ENCODE measurements around the gene SCGN. TPM values are rescaled to one million over a fixed set of nuclear protein-coding genes. Genes with fewer than 3 reads are reported as not detected.

Gene SCGN
- polyA plus RNA-seq, 2 of the 4 experiments (the other 2 are of a cell fraction), result 0.13 to 0.17 TPM

DNA sequence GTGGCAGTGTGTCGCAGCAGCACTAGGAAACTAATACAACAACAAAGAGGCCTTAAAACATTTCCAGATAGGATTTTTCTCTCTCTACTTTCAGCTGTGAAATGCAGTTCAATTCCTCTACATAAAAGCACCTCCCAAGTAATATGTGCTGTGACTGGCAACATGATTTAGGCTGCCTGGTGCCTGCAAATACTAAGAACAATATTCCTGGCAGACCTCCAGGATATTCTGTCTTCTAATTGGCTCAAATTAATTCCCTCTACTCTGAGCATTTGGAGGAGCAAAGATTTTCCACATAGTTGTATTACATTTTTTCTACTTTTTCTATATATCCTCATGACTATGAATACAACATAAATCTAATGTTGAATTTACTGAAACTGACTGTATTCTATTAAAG, 33.2 kb downstream of the SCGN start:
- Histone ChIP-seq H3K27ac (no peak overlapping the region), H3K4me1 (no peaks in the 10 kb centered on the region), H3K9me3 (no peaks in the 10 kb centered on the region), H3K4me2 (no peak overlapping the region), H3K4me3 (no peak overlapping the region)
- DNase-seq (ENCODE audit: low read depth in 1 of 2, low spot score in 1 of 2) (no peak), FAIRE-seq (no peak), ATAC-seq (no peak)
- WGBS (ENCODE audit: missing lambda C conversion rate), result 59% methylated on average over 1 of the region's 1 CpG
- TF ChIP-seq CEBPB (IDR thresholded peaks at IDR 0.05) (no peak), FOXS1 (CRISPR knock-in tag; IDR thresholded peaks at IDR 0.05) (no peak), SMC3 (IDR thresholded peaks at IDR 0.05) (no peak), CBX8 (IDR thresholded peaks at IDR 0.05) (no peak), TFCP2L1 (CRISPR knock-in tag; IDR thresholded peaks at IDR 0.05) (no peak), EHMT2 (IDR thresholded peaks at IDR 0.05; ENCODE audit: low read depth) (no peak), JUN (IDR thresholded peaks at IDR 0.05) (no peak), BHLHE40 (IDR thresholded peaks at IDR 0.05; ENCODE audit: low read depth, low read length) (no peak), EHF (CRISPR knock-in tag; IDR thresholded peaks at IDR 0.05) (no peak), FOSB (CRISPR knock-in tag; IDR thresholded peaks at IDR 0.05) (no peak), SREBF2 (IDR thresholded peaks at IDR 0.05) (no peak), POLR2A (IDR thresholded peaks at IDR 0.05; ENCODE audit: low read length) (no peak), RAD21 (conservative IDR thresholded peaks at IDR 0.05 in 1 of 2, IDR thresholded peaks at IDR 0.05 in 1 of 2) (no peak), NPAS2 (CRISPR knock-in tag; IDR thresholded peaks at IDR 0.05; ENCODE audit: borderline replicate concordance) (no peak), FOSL2 (IDR thresholded peaks at IDR 0.05) (no peak), FOSL2 (CRISPR knock-in tag; IDR thresholded peaks at IDR 0.05) (no peak), ZC3H11A (IDR thresholded peaks at IDR 0.05) (no peak)
- TF ChIP-seq, protein P1, sequence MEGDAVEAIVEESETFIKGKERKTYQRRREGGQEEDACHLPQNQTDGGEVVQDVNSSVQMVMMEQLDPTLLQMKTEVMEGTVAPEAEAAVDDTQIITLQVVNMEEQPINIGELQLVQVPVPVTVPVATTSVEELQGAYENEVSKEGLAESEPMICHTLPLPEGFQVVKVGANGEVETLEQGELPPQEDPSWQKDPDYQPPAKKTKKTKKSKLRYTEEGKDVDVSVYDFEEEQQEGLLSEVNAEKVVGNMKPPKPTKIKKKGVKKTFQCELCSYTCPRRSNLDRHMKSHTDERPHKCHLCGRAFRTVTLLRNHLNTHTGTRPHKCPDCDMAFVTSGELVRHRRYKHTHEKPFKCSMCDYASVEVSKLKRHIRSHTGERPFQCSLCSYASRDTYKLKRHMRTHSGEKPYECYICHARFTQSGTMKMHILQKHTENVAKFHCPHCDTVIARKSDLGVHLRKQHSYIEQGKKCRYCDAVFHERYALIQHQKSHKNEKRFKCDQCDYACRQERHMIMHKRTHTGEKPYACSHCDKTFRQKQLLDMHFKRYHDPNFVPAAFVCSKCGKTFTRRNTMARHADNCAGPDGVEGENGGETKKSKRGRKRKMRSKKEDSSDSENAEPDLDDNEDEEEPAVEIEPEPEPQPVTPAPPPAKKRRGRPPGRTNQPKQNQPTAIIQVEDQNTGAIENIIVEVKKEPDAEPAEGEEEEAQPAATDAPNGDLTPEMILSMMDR (IDR thresholded peaks at IDR 0.05), result no peak
- TF ChIP-seq, protein P2, sequence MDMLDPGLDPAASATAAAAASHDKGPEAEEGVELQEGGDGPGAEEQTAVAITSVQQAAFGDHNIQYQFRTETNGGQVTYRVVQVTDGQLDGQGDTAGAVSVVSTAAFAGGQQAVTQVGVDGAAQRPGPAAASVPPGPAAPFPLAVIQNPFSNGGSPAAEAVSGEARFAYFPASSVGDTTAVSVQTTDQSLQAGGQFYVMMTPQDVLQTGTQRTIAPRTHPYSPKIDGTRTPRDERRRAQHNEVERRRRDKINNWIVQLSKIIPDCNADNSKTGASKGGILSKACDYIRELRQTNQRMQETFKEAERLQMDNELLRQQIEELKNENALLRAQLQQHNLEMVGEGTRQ (IDR thresholded peaks at IDR 0.05), result no peak
- TF ChIP-seq, protein P3, sequence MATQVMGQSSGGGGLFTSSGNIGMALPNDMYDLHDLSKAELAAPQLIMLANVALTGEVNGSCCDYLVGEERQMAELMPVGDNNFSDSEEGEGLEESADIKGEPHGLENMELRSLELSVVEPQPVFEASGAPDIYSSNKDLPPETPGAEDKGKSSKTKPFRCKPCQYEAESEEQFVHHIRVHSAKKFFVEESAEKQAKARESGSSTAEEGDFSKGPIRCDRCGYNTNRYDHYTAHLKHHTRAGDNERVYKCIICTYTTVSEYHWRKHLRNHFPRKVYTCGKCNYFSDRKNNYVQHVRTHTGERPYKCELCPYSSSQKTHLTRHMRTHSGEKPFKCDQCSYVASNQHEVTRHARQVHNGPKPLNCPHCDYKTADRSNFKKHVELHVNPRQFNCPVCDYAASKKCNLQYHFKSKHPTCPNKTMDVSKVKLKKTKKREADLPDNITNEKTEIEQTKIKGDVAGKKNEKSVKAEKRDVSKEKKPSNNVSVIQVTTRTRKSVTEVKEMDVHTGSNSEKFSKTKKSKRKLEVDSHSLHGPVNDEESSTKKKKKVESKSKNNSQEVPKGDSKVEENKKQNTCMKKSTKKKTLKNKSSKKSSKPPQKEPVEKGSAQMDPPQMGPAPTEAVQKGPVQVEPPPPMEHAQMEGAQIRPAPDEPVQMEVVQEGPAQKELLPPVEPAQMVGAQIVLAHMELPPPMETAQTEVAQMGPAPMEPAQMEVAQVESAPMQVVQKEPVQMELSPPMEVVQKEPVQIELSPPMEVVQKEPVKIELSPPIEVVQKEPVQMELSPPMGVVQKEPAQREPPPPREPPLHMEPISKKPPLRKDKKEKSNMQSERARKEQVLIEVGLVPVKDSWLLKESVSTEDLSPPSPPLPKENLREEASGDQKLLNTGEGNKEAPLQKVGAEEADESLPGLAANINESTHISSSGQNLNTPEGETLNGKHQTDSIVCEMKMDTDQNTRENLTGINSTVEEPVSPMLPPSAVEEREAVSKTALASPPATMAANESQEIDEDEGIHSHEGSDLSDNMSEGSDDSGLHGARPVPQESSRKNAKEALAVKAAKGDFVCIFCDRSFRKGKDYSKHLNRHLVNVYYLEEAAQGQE (IDR thresholded peaks at IDR 0.05), result no peak
- ChIA-PET CTCF (no interaction called here), POLR2A (no interaction called here)

DNA sequence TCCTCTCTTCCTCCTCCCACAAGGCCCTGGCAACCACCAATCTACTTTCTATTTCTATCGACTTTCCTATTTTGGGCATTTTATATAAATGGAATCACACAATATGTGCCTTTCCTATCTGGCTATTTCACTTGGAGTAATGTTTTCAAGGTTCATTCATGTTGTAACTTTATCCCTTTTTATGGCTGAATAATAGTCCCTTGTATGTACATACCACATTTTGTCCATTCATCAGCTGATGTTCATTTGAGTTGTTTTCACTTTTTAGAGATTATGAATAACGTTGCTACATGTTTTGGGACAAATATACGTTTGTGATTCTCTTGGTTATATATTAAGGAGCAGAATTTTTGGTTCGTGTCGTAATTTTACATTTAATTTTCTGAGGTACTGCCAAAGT, 33.9 kb downstream of the SCGN start:
- Histone ChIP-seq H3K4me3 (no peak overlapping the region), H3K4me2 (no peak overlapping the region), H3K9me3 (no peaks in the 10 kb centered on the region), H3K27ac (no peak overlapping the region), H3K4me1 (no peaks in the 10 kb centered on the region)
- POLR2A ChIA-PET, result no interaction called here
- 49% methylated on average over 5 of the region's 5 CpGs for WGBS (ENCODE audit: missing lambda C conversion rate)
- no peak for TF ChIP-seq TP53 (CRISPR knock-in tag; IDR thresholded peaks at IDR 0.05)
- TF ChIP-seq HOXB13 (CRISPR knock-in tag; IDR thresholded peaks at IDR 0.05; ENCODE audit: low read depth), result no peak
- no peak for TF ChIP-seq CEBPB (IDR thresholded peaks at IDR 0.05)
- CTCF ChIA-PET, result no interaction called here
- ATAC-seq, result no peak
- DNase-seq (ENCODE audit: low read depth in 1 of 2, low spot score in 1 of 2), result no peak
- FAIRE-seq, result no peak
